Testis (tissue), 2 donors: Measurements from ENCODE around the gene GRK3.

Source experiments
- POLR2A ChIP-seq: fragments of 450-650 bp; IDR thresholded peaks from one replicate; pipeline ENCODE4 v1.6.1; 2017; ENCODE audit warnings: antibody characterized with exemption, mild to moderate bottlenecking, moderate library complexity
- TF ChIP-seq, protein P1 (sequence below), 3 experiments: fragments of 450-650 bp in 2 of 3; fragments of 200-600 bp in 1 of 3; sonication (generic) in 1 of 3; IDR thresholded peaks; one replicate each; pipeline ENCODE4 v1.5.1; 2016 to 2019; ENCODE audit warnings: antibody characterized with exemption in 3 of 3, mild to moderate bottlenecking in 2 of 3, moderate library complexity in 1 of 3

DNA sequence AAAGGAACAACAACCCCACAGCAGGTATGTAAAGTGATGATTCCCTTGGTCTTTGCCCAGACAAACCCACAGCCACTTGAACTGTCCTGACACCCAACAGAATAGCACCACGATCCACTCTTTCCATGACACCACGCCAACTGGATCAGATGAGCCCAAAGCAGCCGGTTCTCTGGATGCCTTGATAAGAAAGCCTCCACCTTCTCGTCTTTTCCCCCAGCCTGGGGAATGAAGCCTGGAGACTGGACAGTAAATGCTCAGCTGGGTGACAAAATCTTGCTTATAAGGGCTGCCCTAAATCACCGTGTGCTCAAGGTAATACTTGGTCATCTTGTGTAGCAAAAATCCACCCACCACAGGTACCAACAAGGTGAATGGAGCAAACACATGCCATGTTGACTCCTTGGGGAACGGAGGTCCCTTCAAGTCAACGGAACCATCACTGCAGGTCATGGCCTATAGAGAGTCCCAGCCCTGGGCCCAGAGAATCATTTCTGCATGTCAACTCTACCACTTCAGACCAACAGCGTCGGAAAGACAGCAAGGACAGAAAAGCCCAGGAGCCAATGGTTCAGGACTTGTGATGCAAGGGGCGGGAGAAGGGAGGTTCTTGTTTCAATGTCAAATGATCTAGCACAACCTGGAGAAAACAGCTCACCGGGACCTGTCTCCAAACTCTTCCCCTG, 175.3 kb downstream of the GRK3 start:
- TF ChIP-seq, protein P1, sequence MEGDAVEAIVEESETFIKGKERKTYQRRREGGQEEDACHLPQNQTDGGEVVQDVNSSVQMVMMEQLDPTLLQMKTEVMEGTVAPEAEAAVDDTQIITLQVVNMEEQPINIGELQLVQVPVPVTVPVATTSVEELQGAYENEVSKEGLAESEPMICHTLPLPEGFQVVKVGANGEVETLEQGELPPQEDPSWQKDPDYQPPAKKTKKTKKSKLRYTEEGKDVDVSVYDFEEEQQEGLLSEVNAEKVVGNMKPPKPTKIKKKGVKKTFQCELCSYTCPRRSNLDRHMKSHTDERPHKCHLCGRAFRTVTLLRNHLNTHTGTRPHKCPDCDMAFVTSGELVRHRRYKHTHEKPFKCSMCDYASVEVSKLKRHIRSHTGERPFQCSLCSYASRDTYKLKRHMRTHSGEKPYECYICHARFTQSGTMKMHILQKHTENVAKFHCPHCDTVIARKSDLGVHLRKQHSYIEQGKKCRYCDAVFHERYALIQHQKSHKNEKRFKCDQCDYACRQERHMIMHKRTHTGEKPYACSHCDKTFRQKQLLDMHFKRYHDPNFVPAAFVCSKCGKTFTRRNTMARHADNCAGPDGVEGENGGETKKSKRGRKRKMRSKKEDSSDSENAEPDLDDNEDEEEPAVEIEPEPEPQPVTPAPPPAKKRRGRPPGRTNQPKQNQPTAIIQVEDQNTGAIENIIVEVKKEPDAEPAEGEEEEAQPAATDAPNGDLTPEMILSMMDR (IDR thresholded peaks at IDR 0.05) = no peak
- no peak for TF ChIP-seq POLR2A
